ENCODE measurements around the gene FAM151A. TPM values are rescaled to one million over a fixed set of nuclear protein-coding genes. Genes with fewer than 3 reads are reported as not detected.

FAM151A gene
- total RNA-seq, 2 experiments from 2014 or later, result not detected

- no peak for DNase-seq
- H3K9me3 Mint-ChIP-seq, result no peaks in the 10 kb centered on the region
- H3K27ac Mint-ChIP-seq, result no peak overlapping the region
Observed at GRCh38 chr1:54580856-54581550, 42.3 kb downstream of the FAM151A start.

GRCh38 chr1:54579337-54579781 is 44.0 kb downstream of the FAM151A start:
- H3K9me3 Mint-ChIP-seq, result no peaks in the 10 kb centered on the region
- H3K27ac Mint-ChIP-seq, result no peak overlapping the region
- no peaks in the 10 kb centered on the region for H3K36me3 Mint-ChIP-seq
- H3K4me3 Mint-ChIP-seq, result no peak overlapping the region
- no peak for DNase-seq
- H3K4me1 Mint-ChIP-seq, result no peaks in the 10 kb centered on the region
- H3K27me3 Mint-ChIP-seq, result no peaks in the 10 kb centered on the region

More at GRCh38 chr1:54580856-54581550, 42.3 kb downstream of the FAM151A start:
- Mint-ChIP-seq H3K4me1 (no peaks in the 10 kb centered on the region), H3K4me3 (no peak overlapping the region), H3K27me3 (no peaks in the 10 kb centered on the region), H3K36me3 (no peaks in the 10 kb centered on the region)

GRCh38 chr1:54577612-54578011 is 45.7 kb downstream of the FAM151A start:
- no peaks in the 10 kb centered on the region for H3K4me1 Mint-ChIP-seq
- H3K27me3 Mint-ChIP-seq, result no peaks in the 10 kb centered on the region
- H3K27ac Mint-ChIP-seq, result no peak overlapping the region
- no peak for DNase-seq
- no peaks in the 10 kb centered on the region for H3K36me3 Mint-ChIP-seq
- no peaks in the 10 kb centered on the region for H3K9me3 Mint-ChIP-seq
- H3K4me3 Mint-ChIP-seq, result no peak overlapping the region

- no peak for DNase-seq
- Mint-ChIP-seq H3K9me3 (no peaks in the 10 kb centered on the region), H3K36me3 (no peaks in the 10 kb centered on the region), H3K27ac (no peak overlapping the region), H3K4me3 (no peak overlapping the region), H3K27me3 (no peaks in the 10 kb centered on the region), H3K4me1 (no peaks in the 10 kb centered on the region)
Observed at GRCh38 chr1:54575605-54576290, 47.6 kb downstream of the FAM151A start.

GRCh38 chr1:54575161-54575560 is 48.2 kb downstream of the FAM151A start:
- H3K4me3 Mint-ChIP-seq, result no peak overlapping the region

GRCh38 chr1:54574158-54574778 is 49.1 kb downstream of the FAM151A start:
- Mint-ChIP-seq H3K4me1 (no peaks in the 10 kb centered on the region), H3K9me3 (no peaks in the 10 kb centered on the region), H3K27me3 (no peaks in the 10 kb centered on the region), H3K27ac (no peak overlapping the region), H3K4me3 (no peak overlapping the region), H3K36me3 (no peaks in the 10 kb centered on the region)
- DNase-seq, result no peak

More at GRCh38 chr1:54575161-54575560, 48.2 kb downstream of the FAM151A start:
- DNase-seq, result no peak
- no peaks in the 10 kb centered on the region for H3K27me3 Mint-ChIP-seq
- no peaks in the 10 kb centered on the region for H3K36me3 Mint-ChIP-seq
- H3K4me1 Mint-ChIP-seq, result no peaks in the 10 kb centered on the region
- no peaks in the 10 kb centered on the region for H3K9me3 Mint-ChIP-seq
- no peak overlapping the region for H3K27ac Mint-ChIP-seq

- no peak for DNase-seq
- Mint-ChIP-seq H3K27me3 (no peaks in the 10 kb centered on the region), H3K4me1 (no peaks in the 10 kb centered on the region), H3K27ac (no peak overlapping the region), H3K9me3 (no peaks in the 10 kb centered on the region), H3K36me3 (no peaks in the 10 kb centered on the region), H3K4me3 (no peak overlapping the region)
Observed at GRCh38 chr1:54572542-54572850, 50.8 kb downstream of the FAM151A start.

- DNase-seq, result no peak
- Mint-ChIP-seq H3K27ac (no peak overlapping the region), H3K4me1 (no peaks in the 10 kb centered on the region), H3K9me3 (no peaks in the 10 kb centered on the region), H3K27me3 (no peaks in the 10 kb centered on the region), H3K4me3 (no peak overlapping the region), H3K36me3 (no peaks in the 10 kb centered on the region)
Observed at GRCh38 chr1:54571803-54572541, 51.4 kb downstream of the FAM151A start.

GRCh38 chr1:54571326-54571725 is 52.0 kb downstream of the FAM151A start:
- no peaks in the 10 kb centered on the region for H3K36me3 Mint-ChIP-seq
- no peaks in the 10 kb centered on the region for H3K4me1 Mint-ChIP-seq
- H3K27ac Mint-ChIP-seq, result no peak overlapping the region
- no peaks in the 10 kb centered on the region for H3K27me3 Mint-ChIP-seq
- H3K4me3 Mint-ChIP-seq, result no peak overlapping the region
- no peaks in the 10 kb centered on the region for H3K9me3 Mint-ChIP-seq
- DNase-seq, result no peak

- DNase-seq, result no peak
- Mint-ChIP-seq H3K4me1 (no peaks in the 10 kb centered on the region), H3K4me3 (no peak overlapping the region), H3K27ac (no peak overlapping the region), H3K36me3 (no peaks in the 10 kb centered on the region), H3K9me3 (no peaks in the 10 kb centered on the region), H3K27me3 (no peaks in the 10 kb centered on the region)
Observed at GRCh38 chr1:54570161-54570560, 53.2 kb downstream of the FAM151A start.

- Mint-ChIP-seq H3K4me1 (peaks cover under 1% of the 10 kb centered on the region), H3K27ac (no peak overlapping the region), H3K27me3 (no peaks in the 10 kb centered on the region), H3K9me3 (no peaks in the 10 kb centered on the region), H3K36me3 (no peaks in the 10 kb centered on the region), H3K4me3 (no peak overlapping the region)
- no peak for DNase-seq
Observed at GRCh38 chr1:54569339-54569738, 54.0 kb downstream of the FAM151A start.

GRCh38 chr1:54567961-54568360 is 55.4 kb downstream of the FAM151A start:
- H3K4me1 Mint-ChIP-seq, result peaks cover 2% of the 10 kb centered on the region
- H3K9me3 Mint-ChIP-seq, result no peaks in the 10 kb centered on the region
- no peak for DNase-seq
- no peaks in the 10 kb centered on the region for H3K36me3 Mint-ChIP-seq
- H3K27ac Mint-ChIP-seq, result no peak overlapping the region
- no peak overlapping the region for H3K4me3 Mint-ChIP-seq
- H3K27me3 Mint-ChIP-seq, result no peaks in the 10 kb centered on the region

GRCh38 chr1:54566438-54567141 is 56.7 kb downstream of the FAM151A start:
- Mint-ChIP-seq H3K4me3 (no peak overlapping the region), H3K36me3 (no peaks in the 10 kb centered on the region), H3K27ac (no peak overlapping the region), H3K4me1 (peaks cover 2% of the 10 kb centered on the region), H3K27me3 (no peaks in the 10 kb centered on the region), H3K9me3 (no peaks in the 10 kb centered on the region)
- DNase-seq, result no peak

GRCh38 chr1:54565113-54565501 is 58.2 kb downstream of the FAM151A start:
- no peaks in the 10 kb centered on the region for H3K27me3 Mint-ChIP-seq
- no peaks in the 10 kb centered on the region for H3K36me3 Mint-ChIP-seq
- no peak overlapping the region for H3K27ac Mint-ChIP-seq
- no peaks in the 10 kb centered on the region for H3K9me3 Mint-ChIP-seq
- H3K4me1 Mint-ChIP-seq, result peaks cover 2% of the 10 kb centered on the region
- DNase-seq, result no peak
- H3K4me3 Mint-ChIP-seq, result no peak overlapping the region

Measured in activated naive CD8-positive, alpha-beta T cell treated with anti-CD3 and anti-CD28 coated beads for 36 hours (primary cell).